Effector memory CD8-positive, alpha-beta T cell (primary cell): ENCODE results near the gene SURF2.
"Not testable (repeated sequence)": the region's sequence is repeated elsewhere in the genome, so short reads cannot be mapped to it uniquely, and the experiment has no call there.

Experiments used
- ATAC-seq: fragments of 150-1000 bp; cut with Tn5 transposase; replicated peaks from 2 replicates; pipeline ENCODE4 v1.10.0; 2021; ENCODE audit warnings: mild to moderate bottlenecking, moderate library complexity
- DNase-seq, 3 experiments: peaks; one replicate each; pipeline ENCODE4 v3.0.0; 2021
- H3K27ac Mint-ChIP-seq, 2 donors: one replicate each; pipeline ENCODE4 v1.8.0; 2022; ENCODE audit warnings: mild to moderate bottlenecking in 2 of 2, mixed read lengths in 2 of 2, moderate library complexity in 2 of 2
- H3K27me3 Mint-ChIP-seq, 2 donors: one replicate each; pipeline ENCODE4 v1.8.0; 2022; ENCODE audit warnings: mixed read lengths in 2 of 2
- H3K36me3 Mint-ChIP-seq: one replicate; pipeline ENCODE4 v1.8.0; 2022; ENCODE audit warnings: mild to moderate bottlenecking, moderate library complexity, mixed read lengths; ENCODE audit not compliant: insufficient read depth
- H3K4me1 Mint-ChIP-seq, 2 donors: one replicate each; pipeline ENCODE4 v1.8.0; 2022; ENCODE audit warnings: low read depth in 2 of 2, mixed read lengths in 2 of 2
- H3K4me3 Mint-ChIP-seq, 2 donors: one replicate each; pipeline ENCODE4 v1.8.0; 2022; ENCODE audit warnings: mild to moderate bottlenecking in 2 of 2, mixed read lengths in 2 of 2, moderate library complexity in 2 of 2
- H3K9me3 Mint-ChIP-seq, 2 donors: one replicate each; pipeline ENCODE4 v1.8.0; 2022; ENCODE audit warnings: mixed read lengths in 2 of 2
- total RNA-seq, 9 experiments: gene quantifications; one replicate each; lab custom pipeline; 2026; lab: John Stamatoyannopoulos, UW

The SURF2 gene
- 10.1 to 22.7 (median 16.5) reads per million in 9 experiments for total RNA-seq

DNA sequence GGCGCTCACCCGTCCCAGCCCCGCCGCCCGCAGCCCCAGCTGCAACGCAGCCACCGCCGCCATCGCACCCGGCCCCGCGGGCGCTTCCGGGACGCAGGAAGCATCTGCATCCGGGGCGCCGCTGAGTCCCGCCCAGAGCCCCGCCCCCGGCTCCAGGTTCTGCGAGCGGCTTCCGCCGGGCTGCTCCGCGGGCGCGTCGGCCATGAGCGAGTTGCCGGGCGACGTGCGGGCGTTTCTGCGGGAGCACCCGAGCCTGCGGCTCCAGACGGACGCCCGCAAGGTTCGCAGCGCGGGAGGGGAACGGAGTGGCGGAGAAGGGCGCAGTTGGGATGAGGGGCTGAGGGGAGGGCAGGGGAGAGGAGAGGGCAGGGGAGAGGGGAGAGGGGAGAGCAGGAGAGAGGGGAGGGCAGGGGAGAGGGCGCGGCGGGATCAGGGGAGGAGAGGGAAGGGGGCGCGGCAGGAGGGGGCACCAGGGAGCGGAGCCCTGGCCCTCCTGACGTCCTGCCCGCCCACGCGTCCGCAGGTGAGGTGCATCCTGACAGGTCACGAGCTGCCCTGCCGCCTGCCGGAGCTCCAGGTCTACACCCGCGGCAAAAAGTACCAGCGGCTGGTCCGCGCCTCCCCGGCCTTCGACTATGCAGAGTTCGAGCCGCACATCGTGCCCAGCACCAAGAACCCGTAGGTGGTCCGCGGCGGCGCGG, at the start of gene SURF2, which contains the start of gene SURF1:
Gene SURF2 (plus strand): TSS at position 160 of the 701 bp plus-strand sequence. CDS start 43 bp downstream, at position 203.
Gene SURF1 (minus strand): TSS at position 97 of the 701 bp plus-strand sequence. CDS start 34 bp downstream, at position 63.
- H3K27me3 Mint-ChIP-seq = no peaks in the 10 kb centered on the region
- no peaks in the 10 kb centered on the region for H3K9me3 Mint-ChIP-seq
- peak within 1 kb of the TSS; percentile 86 to 87 for H3K4me3 Mint-ChIP-seq
- DNase-seq (peak; percentile 84 to 87 (median 85)), ATAC-seq (peak; percentile 94)
- peaks cover 81% of the 10 kb centered on the region for H3K36me3 Mint-ChIP-seq
- peak within 1 kb of the TSS; percentile 86 for H3K27ac Mint-ChIP-seq
- peaks cover 31 to 38% of the 10 kb centered on the region in 2 donors for H3K4me1 Mint-ChIP-seq

DNA sequence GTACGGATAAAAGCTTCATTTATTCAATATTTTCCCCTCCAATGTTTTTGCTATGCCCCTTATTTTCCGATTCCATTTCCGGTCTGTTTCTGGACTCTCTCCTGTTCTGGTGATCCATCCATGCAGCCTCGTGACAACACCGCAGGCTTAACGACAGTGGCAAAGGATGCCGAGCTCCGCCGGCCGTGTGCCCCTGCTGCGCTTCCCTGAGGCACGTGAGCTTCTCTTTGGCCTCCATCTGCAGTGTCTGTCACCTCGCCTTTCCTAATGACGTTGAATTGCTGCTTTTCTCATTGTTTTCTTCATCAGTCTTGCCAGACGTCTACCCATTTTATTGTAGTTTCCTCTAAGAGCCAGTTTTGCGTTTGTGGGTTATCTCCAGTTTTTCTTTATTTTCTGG, 49.0 kb upstream of the SURF2 start:
- Mint-ChIP-seq H3K9me3 (no peaks in the 10 kb centered on the region), H3K27me3 (peaks cover 33 to 50% of the 10 kb centered on the region in 2 donors), H3K4me3 (no peak overlapping the region), H3K4me1 (no peaks in the 10 kb centered on the region), H3K36me3 (peaks cover 5% of the 10 kb centered on the region), H3K27ac (no peak overlapping the region)
- ATAC-seq = no peak
- no peak for DNase-seq

DNA sequence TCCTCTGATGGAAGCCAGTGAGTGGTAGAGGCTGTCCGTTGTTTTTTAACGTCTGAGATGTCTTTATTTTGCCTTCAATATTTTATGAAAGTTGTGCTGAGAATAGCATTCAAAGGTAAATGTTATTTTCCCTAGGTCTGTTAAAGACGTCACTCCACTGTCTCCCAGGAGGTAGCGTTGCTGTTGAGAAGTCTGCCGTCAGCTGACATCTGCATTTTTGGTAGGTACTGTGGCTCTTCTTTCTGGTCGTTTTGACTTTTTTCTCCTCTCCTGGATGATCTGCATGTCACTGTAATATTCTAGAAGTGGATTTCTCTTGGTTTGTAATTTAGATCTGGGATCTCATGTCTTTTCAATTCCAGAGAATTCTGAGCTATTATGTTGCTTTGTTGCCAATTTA, 46.7 kb upstream of the SURF2 start:
- no peak overlapping the region for H3K4me3 Mint-ChIP-seq
- H3K27ac Mint-ChIP-seq = no peak overlapping the region
- peaks cover 4% of the 10 kb centered on the region for H3K36me3 Mint-ChIP-seq
- H3K4me1 Mint-ChIP-seq = no peaks in the 10 kb centered on the region
- ATAC-seq = no peak
- H3K9me3 Mint-ChIP-seq = no peaks in the 10 kb centered on the region
- H3K27me3 Mint-ChIP-seq = peaks cover 33 to 48% of the 10 kb centered on the region in 2 donors
- DNase-seq = no peak

DNA sequence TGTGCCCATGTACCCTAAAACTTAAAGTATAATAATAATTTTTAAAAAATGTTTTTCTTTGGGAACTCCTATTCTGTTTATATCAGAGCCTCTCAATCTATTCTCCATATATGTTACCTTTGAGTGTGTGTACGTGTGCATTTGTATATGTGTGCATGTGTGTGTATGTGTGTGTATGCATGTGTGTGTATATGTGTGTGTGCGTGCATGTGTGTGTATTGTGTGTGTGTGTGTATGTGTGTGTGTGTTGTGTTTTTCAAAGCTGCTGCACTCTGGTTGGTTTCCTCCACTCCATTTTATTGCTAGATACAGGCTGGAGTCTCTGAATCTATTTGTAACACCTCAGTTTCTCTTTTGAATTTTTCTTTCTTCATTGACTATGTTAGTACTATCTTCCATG, 40.4 kb upstream of the SURF2 start:
- Mint-ChIP-seq H3K4me3 (no peak overlapping the region), H3K27ac (no peak overlapping the region), H3K9me3 (no peaks in the 10 kb centered on the region), H3K4me1 (no peaks in the 10 kb centered on the region), H3K27me3 (peaks cover 0 to 14% of the 10 kb centered on the region in 2 donors), H3K36me3 (peaks cover 3% of the 10 kb centered on the region)
- no peak for ATAC-seq
- DNase-seq = no peak

DNA sequence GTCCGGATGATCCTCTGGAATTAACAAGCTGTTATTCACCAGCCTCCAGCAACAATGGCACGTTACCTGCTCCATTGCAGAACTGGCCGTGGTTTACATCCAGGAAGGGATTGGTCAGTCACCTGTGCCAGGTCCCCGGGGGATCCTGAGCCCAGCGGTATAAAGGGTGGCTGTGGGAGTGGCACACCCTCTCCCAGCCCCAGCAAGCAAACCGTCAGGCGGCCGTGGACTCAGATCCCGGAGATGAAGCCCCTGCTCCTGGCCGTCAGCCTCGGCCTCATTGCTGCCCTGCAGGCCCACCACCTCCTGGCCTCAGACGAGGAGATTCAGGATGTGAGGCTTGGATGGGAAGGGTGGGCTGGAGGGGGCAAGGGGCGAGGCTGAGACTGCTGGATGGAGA, 38.8 kb upstream of the SURF2 start:
- ATAC-seq, DNase-seq, H3K36me3 Mint-ChIP-seq: not testable (repeated sequence)

DNA sequence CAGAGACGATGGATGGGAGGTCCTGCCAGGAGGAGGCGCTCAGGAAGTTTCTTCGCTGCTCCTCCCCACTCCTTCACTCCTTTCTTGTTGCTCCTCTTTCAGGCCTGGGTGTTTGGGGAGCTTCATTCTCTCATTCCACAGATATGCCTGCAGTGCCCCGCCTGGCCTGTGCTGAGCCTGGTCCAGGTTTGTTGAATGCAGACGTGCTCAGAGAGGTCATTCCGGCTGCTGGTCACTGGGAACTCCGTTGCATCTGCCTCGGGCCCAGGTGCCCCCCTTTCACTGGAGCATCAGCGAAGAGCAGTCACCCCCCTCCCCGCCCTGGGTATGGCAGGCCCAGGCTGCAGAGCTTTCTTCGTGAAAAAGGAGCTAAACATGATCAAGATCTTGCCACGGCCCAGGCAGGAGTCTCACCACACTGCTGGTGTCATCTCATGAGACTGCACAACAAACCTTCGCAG, 35.9 kb upstream of the SURF2 start:
- ATAC-seq (no peak), DNase-seq (no peak)
- peaks cover 3% of the 10 kb centered on the region for H3K36me3 Mint-ChIP-seq
- no peak overlapping the region for H3K27ac Mint-ChIP-seq
- peaks cover 5 to 14% of the 10 kb centered on the region in 2 donors for H3K27me3 Mint-ChIP-seq
- no peaks in the 10 kb centered on the region for H3K9me3 Mint-ChIP-seq
- H3K4me1 Mint-ChIP-seq = peaks cover 0 to 4% of the 10 kb centered on the region in 2 donors
- H3K4me3 Mint-ChIP-seq = no peak overlapping the region

More for the DNA sequence above, 38.8 kb upstream of the SURF2 start:
- H3K4me1 Mint-ChIP-seq, H3K27ac Mint-ChIP-seq, H3K9me3 Mint-ChIP-seq, H3K4me3 Mint-ChIP-seq: not testable (repeated sequence)
- H3K27me3 Mint-ChIP-seq = peaks cover 5 to 14% of the 10 kb centered on the region in 2 donors

DNA sequence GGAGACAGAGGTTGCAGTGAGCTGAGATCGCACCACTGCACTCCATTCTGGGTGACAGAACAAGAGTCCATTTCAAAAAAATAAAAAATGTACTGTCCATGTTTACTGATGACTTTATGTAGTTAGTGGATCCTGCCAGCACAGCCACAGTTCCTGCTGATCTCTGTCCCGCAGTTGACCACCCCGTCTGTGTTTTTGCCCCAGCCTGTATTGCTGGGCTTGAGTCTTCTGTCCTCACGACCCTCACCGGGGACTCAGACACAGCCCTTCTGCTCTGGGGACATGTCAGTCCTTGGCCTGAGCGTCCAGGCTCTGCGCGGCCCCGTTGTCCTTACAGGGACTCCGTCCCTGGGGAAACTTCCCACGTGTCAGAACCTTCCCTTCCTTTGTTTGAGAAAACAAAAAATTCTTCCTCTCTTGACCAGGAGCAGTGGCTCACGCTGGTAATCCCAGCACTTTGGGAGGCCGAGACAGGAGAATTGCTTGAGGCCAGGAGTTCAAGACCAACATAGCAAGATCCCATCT, 34.9 kb upstream of the SURF2 start:
- peaks cover 3% of the 10 kb centered on the region for H3K36me3 Mint-ChIP-seq
- peaks cover 5 to 14% of the 10 kb centered on the region in 2 donors for H3K27me3 Mint-ChIP-seq
- DNase-seq (no peak), ATAC-seq (no peak)
- no peaks in the 10 kb centered on the region for H3K9me3 Mint-ChIP-seq
- H3K4me3 Mint-ChIP-seq = no peak overlapping the region
- peaks cover 0 to 4% of the 10 kb centered on the region in 2 donors for H3K4me1 Mint-ChIP-seq
- no peak overlapping the region for H3K27ac Mint-ChIP-seq

DNA sequence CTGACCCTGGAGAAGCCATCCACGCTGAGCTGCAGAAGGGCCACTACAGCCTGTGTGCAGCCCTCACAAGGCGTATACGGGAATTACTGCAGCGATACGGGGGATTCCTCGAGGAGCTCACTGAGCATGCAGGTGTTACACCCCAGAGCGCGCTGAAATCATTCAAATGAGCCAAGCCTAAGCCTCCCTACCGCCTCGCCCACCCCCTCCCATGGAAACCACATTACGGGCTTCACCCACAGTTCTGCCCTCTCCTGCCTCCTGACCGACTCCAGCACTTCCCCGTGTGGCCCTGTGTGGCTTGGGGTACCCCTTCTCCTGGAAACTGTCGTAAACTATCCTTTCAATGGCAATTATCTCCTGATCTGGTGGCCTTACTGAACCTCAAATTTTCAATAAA, 33.6 kb upstream of the SURF2 start:
- H3K27me3 Mint-ChIP-seq = peaks cover 5% of the 10 kb centered on the region in 2 donors
- no peak overlapping the region for H3K4me3 Mint-ChIP-seq
- peaks cover 0 to 4% of the 10 kb centered on the region in 2 donors for H3K4me1 Mint-ChIP-seq
- no peak overlapping the region for H3K27ac Mint-ChIP-seq
- no peaks in the 10 kb centered on the region for H3K9me3 Mint-ChIP-seq
- peaks cover 3% of the 10 kb centered on the region for H3K36me3 Mint-ChIP-seq
- ATAC-seq (no peak), DNase-seq (no peak)

DNA sequence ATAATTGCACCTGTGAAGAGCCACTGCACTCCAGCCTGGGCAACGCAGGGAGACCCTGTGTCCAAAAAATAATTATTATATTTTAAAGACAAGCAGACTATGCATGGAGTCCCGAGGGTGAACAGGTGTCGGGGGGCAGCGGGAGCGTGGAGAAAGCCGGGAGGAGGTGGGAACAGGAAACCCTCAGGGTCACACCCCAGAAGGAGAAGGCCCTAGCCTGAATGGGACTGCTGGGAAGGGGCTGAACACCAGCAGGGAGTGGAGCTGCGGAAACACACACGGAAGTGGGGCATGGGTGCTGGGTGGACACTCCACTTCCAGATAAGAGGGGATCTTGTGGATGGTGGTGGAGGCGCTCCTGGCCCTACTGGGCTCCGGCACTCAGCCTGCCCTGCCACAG, 33.1 kb upstream of the SURF2 start:
- Mint-ChIP-seq H3K4me3 (no peak overlapping the region), H3K36me3 (peaks cover 4% of the 10 kb centered on the region), H3K27ac (no peak overlapping the region), H3K9me3 (no peaks in the 10 kb centered on the region), H3K27me3 (peaks cover under 1 to 5% of the 10 kb centered on the region in 2 donors), H3K4me1 (peaks cover 0 to 4% of the 10 kb centered on the region in 2 donors)
- ATAC-seq (no peak), DNase-seq (no peak)

DNA sequence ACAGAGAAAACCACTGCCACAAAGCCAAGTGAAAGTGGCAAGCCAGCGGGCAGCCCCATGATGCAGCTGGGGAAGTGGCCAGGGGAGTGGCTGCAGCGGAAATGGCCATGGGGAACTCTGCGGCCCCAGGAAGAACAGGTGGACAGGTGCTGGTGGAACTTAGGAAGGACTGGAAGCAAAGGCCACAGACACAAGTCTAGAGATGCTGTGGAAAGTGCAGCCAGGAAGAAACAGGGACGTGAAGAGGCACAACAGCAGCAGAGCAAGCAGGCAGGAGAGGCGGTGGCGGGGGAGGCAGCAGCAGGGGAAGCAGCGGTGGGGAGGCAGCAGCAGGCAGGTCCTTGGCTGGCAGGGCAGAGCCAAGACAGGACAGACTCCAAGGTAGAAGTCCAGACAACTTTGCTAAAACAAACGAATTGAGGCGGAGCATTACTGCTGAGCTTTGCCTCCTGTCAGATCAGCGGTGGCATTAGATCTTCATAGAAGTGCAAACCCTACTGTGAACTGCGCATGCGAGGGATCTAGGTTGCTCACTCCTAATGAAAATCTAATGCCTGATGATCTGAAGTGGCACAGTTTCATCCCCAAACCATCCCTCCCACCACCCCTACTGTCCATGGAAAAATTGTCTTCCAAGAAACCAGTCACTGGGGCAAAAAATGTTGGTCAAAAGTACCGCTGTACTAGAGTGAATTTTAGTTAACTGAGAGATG, 32.2 kb upstream of the SURF2 start:
- peaks cover 0 to 5% of the 10 kb centered on the region in 2 donors for H3K27me3 Mint-ChIP-seq
- no peaks in the 10 kb centered on the region for H3K9me3 Mint-ChIP-seq
- peaks cover 6% of the 10 kb centered on the region in 2 donors for H3K4me1 Mint-ChIP-seq
- peaks cover 13% of the 10 kb centered on the region for H3K36me3 Mint-ChIP-seq
- no peak overlapping the region for H3K4me3 Mint-ChIP-seq
- H3K27ac Mint-ChIP-seq = peak overlapping the region in 1 of 2 donors; percentile 41
- DNase-seq (no peak), ATAC-seq (no peak)

DNA sequence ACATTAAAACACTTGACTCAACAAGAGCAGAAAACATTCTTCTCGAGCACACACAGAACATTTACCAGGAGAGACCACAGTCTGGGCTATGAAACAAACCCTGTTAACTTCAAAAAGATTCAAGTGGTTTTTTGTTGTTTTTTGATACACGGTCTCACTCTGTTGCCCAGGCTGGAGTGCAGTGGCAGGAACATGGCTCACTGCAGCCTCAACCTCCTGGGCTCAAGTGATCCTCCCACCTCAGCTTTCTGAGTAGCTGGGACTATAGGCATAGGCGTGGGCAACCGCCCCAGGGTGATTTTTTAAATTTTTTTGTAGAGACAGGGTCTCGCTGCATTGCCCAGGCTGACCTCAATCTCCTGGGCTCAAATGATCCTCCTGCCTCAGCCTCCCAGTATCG, 29.3 kb upstream of the SURF2 start:
- not testable (repeated sequence) for H3K4me3 Mint-ChIP-seq, DNase-seq, H3K4me1 Mint-ChIP-seq, H3K27ac Mint-ChIP-seq, ATAC-seq, H3K27me3 Mint-ChIP-seq, H3K9me3 Mint-ChIP-seq
- peaks cover 27% of the 10 kb centered on the region for H3K36me3 Mint-ChIP-seq

DNA sequence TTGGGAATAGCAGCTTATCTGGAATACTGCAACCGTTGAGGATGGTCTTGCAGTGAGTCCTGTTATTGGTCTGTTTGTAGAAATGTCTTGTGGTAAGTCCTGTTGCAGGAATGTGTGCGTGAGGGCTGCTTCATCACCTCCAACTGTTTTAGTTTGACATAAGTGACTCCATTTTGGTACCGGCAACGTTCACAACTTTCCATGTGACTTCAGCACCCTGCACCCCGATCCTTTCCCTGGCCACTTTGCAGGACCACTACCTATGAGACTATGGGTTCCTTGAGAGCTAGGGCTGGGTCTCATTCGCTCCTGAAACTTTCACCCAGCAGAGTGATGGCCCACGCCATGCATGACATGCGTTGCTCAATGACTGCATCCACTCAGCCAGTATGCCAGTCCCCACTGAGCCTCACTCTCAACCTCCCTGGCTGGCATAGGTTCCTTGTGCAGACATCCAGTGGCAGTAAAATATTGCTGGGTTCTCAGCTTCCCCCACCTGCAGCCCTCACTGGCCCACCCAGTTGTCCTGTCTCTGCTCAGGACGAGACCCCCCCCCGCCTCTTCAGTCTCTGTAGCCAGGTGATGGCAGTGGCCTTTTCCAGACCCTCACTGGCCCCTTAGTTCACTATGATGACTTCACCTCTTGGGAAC, 28.4 kb upstream of the SURF2 start:
- Mint-ChIP-seq H3K27ac (no peak overlapping the region), H3K4me3 (no peak overlapping the region), H3K36me3 (peaks cover 37% of the 10 kb centered on the region), H3K4me1 (peaks cover 8 to 10% of the 10 kb centered on the region in 2 donors), H3K27me3 (no peaks in the 10 kb centered on the region), H3K9me3 (no peaks in the 10 kb centered on the region)
- DNase-seq = no peak
- ATAC-seq = no peak
